Stomach smooth muscle (tissue), 2 donors: ENCODE data around the gene MLXIP.
"Not testable (repeated sequence)": the region's sequence is repeated elsewhere in the genome, so short reads cannot be mapped to it uniquely, and the experiment has no call there.

Experiments used
- H3K27ac ChIP-seq: one replicate; pipeline ENCODE4 v1.7.0; 2013; ENCODE audit warnings: mild to moderate bottlenecking, low read length, inconsistent platforms
- H3K27me3 ChIP-seq, 2 donors: one replicate each; pipeline ENCODE4 v1.7.0; 2013; ENCODE audit warnings: low read length in 2 of 2; ENCODE audit not compliant: insufficient read depth in 2 of 2, control insufficient read depth in 1 of 2
- H3K36me3 ChIP-seq, 2 donors: one replicate each; pipeline ENCODE4 v1.7.0; 2013; ENCODE audit warnings: low read length in 2 of 2; ENCODE audit not compliant: control insufficient read depth in 2 of 2, insufficient read depth in 2 of 2
- H3K4me1 ChIP-seq: one replicate; pipeline ENCODE4 v1.7.0; 2013; ENCODE audit warnings: low read length; ENCODE audit not compliant: control insufficient read depth, insufficient read depth
- H3K4me3 ChIP-seq, 2 donors: one replicate each; pipeline ENCODE4 v1.7.0; 2013; ENCODE audit warnings: low read length in 2 of 2
- H3K9ac ChIP-seq, 2 donors: one replicate each; pipeline ENCODE4 v1.7.0; 2013; ENCODE audit warnings: low read length in 2 of 2, mild to moderate bottlenecking in 1 of 2
- H3K9me3 ChIP-seq, 2 donors: one replicate each; pipeline ENCODE4 v1.7.0; 2013; ENCODE audit warnings: low read length in 2 of 2; ENCODE audit not compliant: control insufficient read depth in 2 of 2
- donor health status: healthy.
- donor health status: Pancreatic carcinoma.

Gene MLXIP

DNA sequence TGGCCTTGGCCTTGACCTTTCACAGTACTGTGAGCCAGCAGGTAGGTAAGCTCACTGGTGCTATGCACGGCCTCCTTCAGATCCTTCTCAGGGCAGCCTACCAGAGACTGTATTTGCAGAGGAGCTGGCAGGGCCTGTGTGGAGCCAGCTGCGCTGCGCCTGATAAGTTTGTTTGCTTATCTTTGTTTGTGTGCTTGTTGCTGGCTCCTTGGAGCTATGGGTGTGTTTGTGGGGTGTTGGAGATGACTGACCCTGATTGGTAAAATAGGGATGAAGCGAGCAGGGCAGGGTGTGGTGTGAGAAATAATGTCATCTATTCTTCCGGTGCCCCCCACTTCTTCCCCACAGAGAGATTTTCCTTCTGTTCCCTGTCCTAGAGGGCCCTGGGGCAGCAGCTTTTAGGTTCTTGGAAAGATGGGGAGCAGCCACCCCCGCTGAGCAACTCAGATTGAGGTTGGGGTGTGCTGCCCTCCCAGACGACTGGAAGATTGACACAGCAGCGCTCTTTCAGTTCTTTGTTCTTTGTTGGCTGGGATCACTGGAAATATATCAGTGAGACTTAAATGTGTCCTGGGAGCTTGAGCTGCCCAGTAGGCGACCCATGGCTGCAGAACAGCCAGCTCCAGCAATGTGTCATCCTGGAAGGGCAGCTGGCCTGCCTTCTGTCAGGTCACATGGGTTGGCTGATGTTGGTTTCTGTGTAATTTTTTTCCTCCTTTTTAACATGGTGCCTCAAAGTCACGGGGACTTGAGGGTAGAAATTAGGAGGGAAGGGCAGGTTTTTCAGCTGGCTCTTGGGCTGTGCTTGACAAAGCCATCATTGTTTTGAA lies 19.6 kb downstream of the MLXIP start:
- peak overlapping the region; percentile 77 for H3K27ac ChIP-seq
- no peaks in the 10 kb centered on the region for H3K27me3 ChIP-seq
- peak overlapping the region; percentile 36 to 44 for H3K9ac ChIP-seq
- no peaks in the 10 kb centered on the region for H3K36me3 ChIP-seq
- H3K4me3 ChIP-seq, result peak overlapping the region; percentile 23 to 55
- H3K9me3 ChIP-seq, result no peaks in the 10 kb centered on the region
- peaks cover 65% of the 10 kb centered on the region for H3K4me1 ChIP-seq

DNA sequence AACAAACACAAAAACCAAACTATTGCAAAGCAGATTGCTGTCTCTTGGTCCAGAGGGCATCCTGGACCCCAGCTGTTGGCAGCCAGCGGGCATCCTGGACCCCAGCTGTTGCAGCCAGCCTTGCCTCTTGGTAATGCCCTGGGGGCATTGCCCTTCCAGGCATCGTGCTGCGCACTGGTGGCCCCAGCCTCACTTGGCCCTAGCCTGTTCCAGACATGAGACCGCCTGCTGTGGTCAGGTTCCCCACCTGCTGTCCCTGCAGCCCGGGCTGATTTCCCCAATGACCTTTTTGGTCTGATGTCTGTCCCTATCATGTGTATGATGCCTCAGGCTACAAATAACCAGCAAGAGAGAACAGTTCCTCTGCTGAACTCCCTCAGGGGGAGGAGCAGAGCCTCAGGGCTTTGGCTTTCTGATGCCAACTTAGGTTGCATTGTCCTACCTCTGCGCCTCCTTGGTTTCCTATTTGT lies 20.8 kb downstream of the MLXIP start:
- H3K9me3 ChIP-seq, result no peaks in the 10 kb centered on the region
- no peak overlapping the region for H3K9ac ChIP-seq
- H3K4me1 ChIP-seq, result peaks cover 53% of the 10 kb centered on the region
- peak overlapping the region; percentile 14 to 35 for H3K4me3 ChIP-seq
- H3K36me3 ChIP-seq, result no peaks in the 10 kb centered on the region
- H3K27ac ChIP-seq, result peak overlapping the region; percentile 77
- no peaks in the 10 kb centered on the region for H3K27me3 ChIP-seq

DNA sequence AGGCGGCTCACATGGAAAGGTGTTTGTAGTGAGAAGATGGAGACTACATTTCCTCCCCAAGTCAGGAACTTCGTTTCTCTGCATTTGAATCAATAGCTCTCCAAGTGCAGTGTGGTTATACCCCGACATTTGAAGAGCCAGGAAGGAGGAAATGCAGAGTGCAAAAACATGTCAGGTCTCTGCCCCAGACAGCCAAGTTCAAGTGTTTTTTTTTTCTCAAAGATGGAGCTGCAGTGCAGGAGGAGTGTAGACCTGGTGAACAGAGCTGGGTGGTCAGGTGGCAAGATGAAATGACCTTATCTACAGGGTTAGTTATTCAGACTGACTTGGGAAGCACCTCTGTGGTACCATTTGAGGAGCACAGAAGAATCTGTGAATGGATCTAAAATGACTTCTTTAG lies 21.3 kb downstream of the MLXIP start:
- no peaks in the 10 kb centered on the region for H3K9me3 ChIP-seq
- H3K4me3 ChIP-seq, result peak overlapping the region in 1 of 2 donors; percentile 14
- peaks cover 50% of the 10 kb centered on the region for H3K4me1 ChIP-seq
- H3K36me3 ChIP-seq, result no peaks in the 10 kb centered on the region
- no peaks in the 10 kb centered on the region for H3K27me3 ChIP-seq
- no peak overlapping the region for H3K9ac ChIP-seq
- peak overlapping the region; percentile 77 for H3K27ac ChIP-seq

DNA sequence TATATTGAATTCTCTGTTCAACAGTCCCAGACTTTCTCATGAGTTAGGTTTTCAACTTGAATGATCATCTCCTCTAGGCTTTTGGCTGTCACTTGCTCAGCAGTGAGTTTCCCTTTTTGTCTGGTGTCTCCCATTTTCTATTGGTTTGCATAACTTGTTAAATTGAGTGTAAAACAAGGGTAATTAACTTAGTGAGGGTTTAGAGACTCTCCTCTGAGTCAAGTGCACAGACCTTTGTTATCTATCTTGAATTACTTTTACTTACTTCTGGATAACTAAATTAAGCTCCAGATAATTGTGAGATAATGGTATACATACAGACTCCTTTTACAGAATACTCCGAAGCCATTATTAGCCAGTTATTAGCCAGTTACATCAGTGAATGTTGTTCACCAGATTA lies 22.0 kb downstream of the MLXIP start:
- Histone ChIP-seq H3K4me3 (no peak overlapping the region), H3K9me3 (no peaks in the 10 kb centered on the region), H3K4me1 (peaks cover 51% of the 10 kb centered on the region), H3K9ac (peak overlapping the region in 1 of 2 donors; percentile 15), H3K27me3 (no peaks in the 10 kb centered on the region), H3K27ac (no peak overlapping the region), H3K36me3 (no peaks in the 10 kb centered on the region)

DNA sequence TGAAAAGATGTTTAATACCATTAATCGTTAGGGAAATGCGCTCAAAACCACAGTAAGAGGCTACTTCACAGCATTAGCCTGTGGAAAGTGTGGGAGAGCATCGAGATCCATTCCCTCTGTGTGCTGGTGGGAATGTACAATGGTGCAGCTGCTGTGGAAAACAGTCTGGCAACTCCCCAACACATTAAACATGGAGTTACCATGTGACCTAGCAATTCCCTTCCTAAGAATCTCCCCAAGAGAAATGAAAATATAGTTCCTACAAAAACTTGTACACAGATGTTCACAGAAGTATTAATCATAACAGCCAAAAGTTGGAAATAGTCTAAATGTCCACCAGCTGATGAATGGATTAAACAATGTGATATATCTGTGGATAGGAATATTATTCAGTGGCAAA lies 23.8 kb downstream of the MLXIP start:
- H3K4me1 ChIP-seq, result peaks cover 53% of the 10 kb centered on the region
- H3K36me3 ChIP-seq, result no peaks in the 10 kb centered on the region
- no peaks in the 10 kb centered on the region for H3K9me3 ChIP-seq
- H3K27me3 ChIP-seq, result no peaks in the 10 kb centered on the region
- H3K4me3 ChIP-seq, result no peak overlapping the region
- no peak overlapping the region for H3K27ac ChIP-seq
- no peak overlapping the region for H3K9ac ChIP-seq

DNA sequence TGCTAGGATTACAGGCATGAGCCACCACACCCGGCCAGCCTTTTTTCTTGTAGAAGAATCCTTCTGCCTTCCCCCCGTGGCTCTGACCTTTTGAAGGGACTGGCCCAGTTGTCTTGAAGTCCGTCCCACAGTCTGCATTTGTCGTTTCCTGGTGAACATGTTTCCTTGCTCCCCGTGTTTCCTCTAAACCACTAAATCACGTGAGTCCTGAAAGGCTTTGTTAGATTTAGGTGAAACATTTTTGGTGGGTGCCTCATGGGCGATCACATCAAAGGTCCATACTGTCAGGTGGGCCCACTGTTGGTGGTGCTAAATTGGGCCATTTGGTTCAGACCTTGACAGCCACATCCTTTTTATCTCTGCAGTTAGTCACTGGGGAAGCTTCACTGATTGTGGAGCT lies 26.3 kb downstream of the MLXIP start:
- peaks cover 36% of the 10 kb centered on the region for H3K4me1 ChIP-seq
- H3K9me3 ChIP-seq, result no peaks in the 10 kb centered on the region
- H3K27ac ChIP-seq, result peak overlapping the region; percentile 42
- H3K36me3 ChIP-seq, result no peaks in the 10 kb centered on the region
- H3K9ac ChIP-seq, result no peak overlapping the region
- no peaks in the 10 kb centered on the region for H3K27me3 ChIP-seq
- H3K4me3 ChIP-seq, result no peak overlapping the region

DNA sequence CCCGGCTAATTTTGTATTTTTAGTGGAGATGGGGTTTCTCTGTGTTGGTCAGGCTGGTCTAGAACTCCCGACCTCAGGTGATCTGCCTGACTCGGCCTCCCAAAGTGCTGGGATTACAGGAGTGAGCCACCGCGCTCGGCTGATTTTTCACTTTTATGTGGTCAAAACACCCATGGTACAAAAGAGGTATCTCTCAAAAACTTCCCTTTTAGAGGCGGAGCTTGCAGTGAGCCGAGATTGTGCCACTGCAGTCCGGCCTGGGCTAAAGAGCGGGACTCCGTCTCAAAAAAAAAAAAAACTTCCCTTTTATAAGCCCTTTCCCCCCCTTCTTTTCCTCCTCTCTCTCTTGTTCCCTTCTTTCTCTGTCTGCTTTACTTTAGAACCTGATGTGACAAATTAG lies 26.9 kb downstream of the MLXIP start:
- Histone ChIP-seq H3K4me1 (peaks cover 33% of the 10 kb centered on the region), H3K27ac (peak overlapping the region; percentile 42), H3K4me3 (peak overlapping the region in 1 of 2 donors; percentile 49)
- not testable (repeated sequence) for H3K36me3 ChIP-seq, H3K27me3 ChIP-seq, H3K9me3 ChIP-seq, H3K9ac ChIP-seq

DNA sequence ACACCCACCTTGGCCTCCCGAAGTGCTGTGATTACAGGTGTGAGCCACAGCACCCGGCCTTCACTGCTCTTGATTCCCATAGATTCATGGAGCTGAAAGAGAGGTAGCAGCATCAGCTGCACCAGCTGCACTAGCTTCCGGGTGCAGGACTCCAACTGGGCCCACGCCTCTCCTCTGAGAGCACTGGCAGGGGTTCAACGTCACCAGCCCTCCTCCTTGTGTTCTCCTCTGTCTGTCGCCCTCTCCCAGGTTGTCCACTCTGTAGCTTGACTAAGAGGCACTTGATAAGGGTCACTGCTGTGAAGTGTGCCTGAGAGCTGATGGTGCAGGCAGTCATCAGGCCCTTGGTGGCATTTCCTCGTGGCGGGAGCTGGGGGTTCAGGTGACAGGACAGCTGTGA lies 28.3 kb downstream of the MLXIP start:
- peak overlapping the region in 1 of 2 donors; percentile 8 for H3K4me3 ChIP-seq
- H3K27ac ChIP-seq, result peak overlapping the region; percentile 46
- H3K36me3 ChIP-seq, result no peaks in the 10 kb centered on the region
- no peak overlapping the region for H3K9ac ChIP-seq
- peaks cover 33% of the 10 kb centered on the region for H3K4me1 ChIP-seq
- H3K9me3 ChIP-seq, result no peaks in the 10 kb centered on the region
- H3K27me3 ChIP-seq, result no peaks in the 10 kb centered on the region

DNA sequence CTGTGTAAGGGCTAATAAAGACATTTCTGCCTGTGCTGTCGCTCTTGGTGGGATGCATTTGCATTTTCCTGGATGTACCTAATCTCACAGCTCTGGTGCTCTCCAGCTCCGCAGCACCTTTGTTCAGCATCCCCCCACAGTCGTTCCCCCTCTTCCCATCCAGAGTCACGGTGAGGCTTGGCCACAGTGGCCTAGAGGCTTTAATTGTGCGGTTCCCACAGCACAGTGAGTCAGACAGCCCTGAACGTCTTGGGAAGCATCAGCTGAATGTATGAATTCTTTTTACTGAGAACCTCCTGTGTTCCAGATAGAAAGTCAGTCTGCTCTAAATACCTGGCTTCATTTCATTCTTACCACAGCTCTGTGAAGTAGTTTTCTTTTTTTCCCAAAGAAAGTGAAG lies 28.7 kb downstream of the MLXIP start:
- Histone ChIP-seq H3K27ac (peak overlapping the region; percentile 46), H3K9me3 (no peaks in the 10 kb centered on the region), H3K4me1 (peaks cover 33% of the 10 kb centered on the region), H3K36me3 (no peaks in the 10 kb centered on the region), H3K4me3 (peak overlapping the region in 1 of 2 donors; percentile 8), H3K27me3 (no peaks in the 10 kb centered on the region), H3K9ac (peak overlapping the region in 1 of 2 donors; percentile 13)

DNA sequence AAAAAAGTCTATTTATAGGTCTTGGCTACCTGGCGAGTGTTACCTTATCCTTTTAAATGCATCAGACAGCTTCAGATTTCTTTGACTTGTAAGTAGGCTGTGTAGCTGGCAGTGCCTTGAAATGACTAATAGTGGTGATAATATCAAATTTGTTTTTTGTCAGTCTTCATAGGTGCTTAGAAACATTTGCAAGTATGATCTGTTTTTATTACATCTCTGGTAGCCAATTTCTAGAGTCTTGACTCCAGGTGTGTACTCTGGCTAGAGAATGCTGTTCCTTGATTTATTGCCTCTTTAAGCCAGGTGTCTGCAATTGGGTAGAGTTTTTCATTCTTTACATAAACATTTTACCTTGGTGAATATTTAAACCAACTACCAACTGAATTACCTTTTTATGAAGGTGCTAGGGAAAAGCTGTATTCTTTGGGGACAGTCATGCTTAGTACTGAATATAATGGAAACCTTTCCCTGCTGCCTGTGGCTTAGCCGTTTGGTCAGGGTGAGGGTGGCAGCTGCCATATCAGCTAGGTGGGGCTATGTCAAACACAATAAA lies 32.6 kb downstream of the MLXIP start:
- peaks cover 20% of the 10 kb centered on the region for H3K4me1 ChIP-seq
- peak overlapping the region in 1 of 2 donors; percentile 9 for H3K9ac ChIP-seq
- H3K4me3 ChIP-seq, result no peak overlapping the region
- H3K36me3 ChIP-seq, result no peaks in the 10 kb centered on the region
- H3K9me3 ChIP-seq, result no peaks in the 10 kb centered on the region
- H3K27ac ChIP-seq, result no peak overlapping the region
- H3K27me3 ChIP-seq, result no peaks in the 10 kb centered on the region
